HepG2 (cell line): ENCODE data around the gene SEM1. TPM values are rescaled to one million over a fixed set of nuclear protein-coding genes. Genes with fewer than 3 reads are reported as not detected.

ENCODE experiments used
- BRCA1 ChIP-seq: sonication (generic); formaldehyde crosslinking; IDR thresholded peaks from 2 replicates; pipeline ENCODE4 v1.4.0; 2020; ENCODE audit warnings: missing genetic modification reagents
- ERF ChIP-seq: IDR thresholded peaks from 2 replicates; pipeline ENCODE4 v1.6.1; 2018; ENCODE audit warnings: missing biosample characterization, missing genetic modification reagents
- GABPA ChIP-seq, 2 experiments: IDR thresholded peaks; 2 replicates each; pipeline ENCODE4 v1.6.1; 2011 to 2016; ENCODE audit warnings: low read depth in 2 of 2, low read length in 1 of 2, missing biosample characterization in 1 of 2, missing genetic modification characterization in 1 of 2
- KLF13 ChIP-seq: sonication (generic); formaldehyde crosslinking; IDR thresholded peaks from 2 replicates; pipeline ENCODE4 v1.4.0; 2020; ENCODE audit warnings: mild to moderate bottlenecking, missing genetic modification reagents
- KLF15 ChIP-seq: sonication (generic); formaldehyde crosslinking; IDR thresholded peaks from 2 replicates; pipeline ENCODE4 v1.8.1; 2023; ENCODE audit warnings: borderline replicate concordance, mild to moderate bottlenecking, inconsistent platforms, missing genetic modification reagents, mixed read lengths
- MIER2 ChIP-seq: IDR thresholded peaks from 2 replicates; pipeline ENCODE4 v1.6.1; 2016; ENCODE audit warnings: missing biosample characterization, missing genetic modification reagents
- MLXIP ChIP-seq: sonication (generic); formaldehyde crosslinking; IDR thresholded peaks from 2 replicates; pipeline ENCODE4 v1.9.0; 2021; ENCODE audit warnings: missing genetic modification reagents, borderline replicate concordance
- SALL1 ChIP-seq: sonication (generic); formaldehyde crosslinking; IDR thresholded peaks from 2 replicates; pipeline ENCODE4 v1.8.0; 2022; ENCODE audit warnings: mild to moderate bottlenecking, missing genetic modification reagents
- SMAD3 ChIP-seq: sonication (generic); formaldehyde crosslinking; IDR thresholded peaks from 2 replicates; pipeline ENCODE4 v1.4.0; 2020; ENCODE audit warnings: missing genetic modification reagents
- THAP7 ChIP-seq: sonication (generic); formaldehyde crosslinking; IDR thresholded peaks from 2 replicates; pipeline ENCODE4 v1.8.1; 2023; ENCODE audit warnings: mild to moderate bottlenecking, missing genetic modification reagents
- ZNF24 ChIP-seq: fragments of 450-650 bp; IDR thresholded peaks from 2 replicates; pipeline ENCODE4 v1.6.1; 2017; ENCODE audit warnings: antibody characterized with exemption, mild to moderate bottlenecking
- ZNF275 ChIP-seq: sonication (generic); formaldehyde crosslinking; IDR thresholded peaks from 2 replicates; pipeline ENCODE4 v1.8.0; 2022; ENCODE audit warnings: missing genetic modification reagents, mild to moderate bottlenecking, inconsistent platforms, borderline replicate concordance
- ZNF367 ChIP-seq: sonication (generic); formaldehyde crosslinking; IDR thresholded peaks from 2 replicates; pipeline ENCODE4 v1.4.0; 2020; ENCODE audit warnings: missing genetic modification reagents, borderline replicate concordance
- ZNF431 ChIP-seq: sonication (generic); formaldehyde crosslinking; IDR thresholded peaks from 2 replicates; pipeline ENCODE4 v1.9.0; 2022; ENCODE audit warnings: missing genetic modification reagents, low read depth, mild to moderate bottlenecking, borderline replicate concordance
- ZNF451 ChIP-seq: sonication (generic); formaldehyde crosslinking; IDR thresholded peaks from 2 replicates; pipeline ENCODE4 v1.5.0; 2020; ENCODE audit warnings: mild to moderate bottlenecking, missing genetic modification reagents
- ZNF576 ChIP-seq: sonication (generic); formaldehyde crosslinking; IDR thresholded peaks from 2 replicates; pipeline ENCODE4 v1.4.0; 2020; ENCODE audit warnings: mild to moderate bottlenecking, missing genetic modification reagents
- ZNF737 ChIP-seq: sonication (generic); formaldehyde crosslinking; IDR thresholded peaks from 2 replicates; pipeline ENCODE4 v1.5.0; 2020; ENCODE audit warnings: missing genetic modification reagents, mild to moderate bottlenecking, borderline replicate concordance
- ZNF766 ChIP-seq: sonication (generic); formaldehyde crosslinking; IDR thresholded peaks from 2 replicates; pipeline ENCODE4 v1.5.0; 2020; ENCODE audit warnings: missing genetic modification reagents, borderline replicate concordance
- ZNF768 ChIP-seq: sonication (generic); formaldehyde crosslinking; IDR thresholded peaks from 2 replicates; pipeline ENCODE4 v1.4.0; 2020; ENCODE audit warnings: missing genetic modification reagents
- polyA plus RNA-seq, 8 experiments: library from polyadenylated mRNA; depleted of rRNA in 3 of 8; stranded (reverse) in 7 of 8; unstranded in 1 of 8; fragments of >200 nt; fragmentation: Illumina TruSeq in 4 of 8; extraction: Trizol in 4 of 8; gene quantifications; 2 replicates each; pipeline versions ENCODE4 v1.2.1 to v1.2.3, GENCODE V29; 2011 to 2016; ENCODE audit warnings: low read depth in 4 of 8, missing spikeins in 1 of 8, mixed read lengths in 1 of 8; ENCODE audit not compliant: insufficient read depth in 1 of 8
- total RNA-seq, 5 experiments: library from RNA; depleted of rRNA; stranded (reverse); fragments of >200 nt; fragmentation: Illumina TruSeq; extraction: Trizol; gene quantifications; 2 replicates each; pipeline ENCODE4 v1.2.3, GENCODE V29; 2016; ENCODE audit warnings: low read depth in 1 of 5

Gene SEM1
- total and polyA plus RNA-seq, 2 of the 13 experiments (the other 11 are each of a cell fraction or from before 2014, with no cell fraction given): 40.7 to 174 TPM

GRCh38 chr7:96709381-96710228, at the start of gene SEM1 (continued):
- TF ChIP-seq GABPA (IDR thresholded peaks at IDR 0.05; ENCODE audit: low read depth, low read length) (peak; percentile 51), GABPA (CRISPR knock-in tag; IDR thresholded peaks at IDR 0.05; ENCODE audit: low read depth) (peak; percentile 90), ZNF24 (no peak), MIER2 (CRISPR knock-in tag) (no peak), ZNF766 (CRISPR knock-in tag) (0 out of 2 replicates have a peak, but pooled peaks have one; percentile 46), ERF (CRISPR knock-in tag) (peak; percentile 50; the same call in 1 of the 2 replicates), SALL1 (CRISPR knock-in tag) (peak; percentile 82), SMAD3 (peak; percentile 61; the same call in 1 of the 2 replicates), ZNF275 (CRISPR knock-in tag) (peak; percentile 60; the same call in 1 of the 2 replicates), KLF13 (no peak), ZNF451 (CRISPR knock-in tag) (no peak), ZNF367 (CRISPR knock-in tag) (no peak), ZNF431 (CRISPR knock-in tag) (no peak), ZNF576 (CRISPR knock-in tag) (peak; percentile 67; the same call in 1 of the 2 replicates), MLXIP (CRISPR knock-in tag) (no peak), ZNF768 (CRISPR knock-in tag) (peak; percentile 54; the same call in 1 of the 2 replicates), KLF15 (CRISPR knock-in tag) (no peak), BRCA1 (CRISPR knock-in tag) (peak; percentile 44; the same call in 1 of the 2 replicates), ZNF737 (CRISPR knock-in tag) (no peak; the same call in 1 of the 2 replicates), THAP7 (CRISPR knock-in tag) (0 out of 2 replicates have a peak, but pooled peaks have one; percentile 36)
